GM18520 (cell line): ENCODE results near the gene MVK.
A peak's percentile ranks its signal among the peaks of the same experiment; 100 is the strongest.

ENCODE experiments used
- ATAC-seq: cut with Tn5 transposase; IDR thresholded peaks from one replicate; pipeline ENCODE4 v1.9.1; 2021; ENCODE audit not compliant: unreplicated experiment

Gene MVK

DNA sequence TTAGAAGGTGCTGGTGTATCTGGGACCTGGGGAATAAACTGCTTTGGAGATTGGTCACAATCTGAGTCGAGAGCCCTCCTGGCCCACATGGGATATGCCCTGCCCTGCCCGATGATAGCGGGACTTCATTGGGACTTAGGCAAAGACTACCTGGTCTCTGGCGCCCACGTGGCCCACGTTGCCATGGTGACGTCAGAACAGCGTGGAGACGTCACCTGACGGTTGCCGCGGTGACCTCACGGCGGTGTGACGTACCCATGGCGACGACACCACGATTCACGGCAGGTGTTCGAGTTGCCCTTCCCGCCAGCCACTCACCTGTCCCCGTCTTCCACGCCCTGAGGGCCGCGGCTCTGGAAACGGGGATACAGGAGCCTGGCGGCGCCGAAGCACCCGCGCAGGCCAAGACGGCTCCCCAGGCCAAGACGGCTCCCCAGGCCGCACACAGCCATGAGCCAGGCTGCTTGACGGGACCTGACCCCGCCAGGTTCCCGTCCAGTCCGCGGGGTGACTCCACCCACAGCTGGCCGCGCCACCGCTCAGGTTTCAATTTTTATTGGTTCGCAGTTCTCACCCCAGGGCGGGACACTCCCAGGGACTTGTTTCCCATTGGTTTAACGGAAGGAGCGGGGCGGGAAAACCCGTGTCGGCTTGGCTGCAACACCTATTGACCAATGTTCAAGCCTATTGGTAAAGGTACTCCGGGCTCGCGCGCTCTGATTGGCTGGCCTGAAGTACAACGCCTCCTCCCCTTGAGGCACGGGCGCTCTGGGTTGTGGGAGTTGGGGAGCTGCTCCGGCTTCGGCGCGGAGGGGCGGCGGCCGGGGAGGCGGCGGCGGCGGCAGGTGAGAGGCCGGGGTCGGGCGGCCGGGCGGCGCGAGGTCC is at the start of gene MVK, which contains the start of gene MMAB:
MVK (plus strand) TSS at position 766 of the 885 bp plus-strand sequence. CDS start 1,029 bp downstream, outside the sequence.
MMAB (minus strand) TSS at position 476 of the 885 bp plus-strand sequence; CDS start at position 452, 24 bp downstream.
- ATAC-seq: peak; percentile 93

DNA sequence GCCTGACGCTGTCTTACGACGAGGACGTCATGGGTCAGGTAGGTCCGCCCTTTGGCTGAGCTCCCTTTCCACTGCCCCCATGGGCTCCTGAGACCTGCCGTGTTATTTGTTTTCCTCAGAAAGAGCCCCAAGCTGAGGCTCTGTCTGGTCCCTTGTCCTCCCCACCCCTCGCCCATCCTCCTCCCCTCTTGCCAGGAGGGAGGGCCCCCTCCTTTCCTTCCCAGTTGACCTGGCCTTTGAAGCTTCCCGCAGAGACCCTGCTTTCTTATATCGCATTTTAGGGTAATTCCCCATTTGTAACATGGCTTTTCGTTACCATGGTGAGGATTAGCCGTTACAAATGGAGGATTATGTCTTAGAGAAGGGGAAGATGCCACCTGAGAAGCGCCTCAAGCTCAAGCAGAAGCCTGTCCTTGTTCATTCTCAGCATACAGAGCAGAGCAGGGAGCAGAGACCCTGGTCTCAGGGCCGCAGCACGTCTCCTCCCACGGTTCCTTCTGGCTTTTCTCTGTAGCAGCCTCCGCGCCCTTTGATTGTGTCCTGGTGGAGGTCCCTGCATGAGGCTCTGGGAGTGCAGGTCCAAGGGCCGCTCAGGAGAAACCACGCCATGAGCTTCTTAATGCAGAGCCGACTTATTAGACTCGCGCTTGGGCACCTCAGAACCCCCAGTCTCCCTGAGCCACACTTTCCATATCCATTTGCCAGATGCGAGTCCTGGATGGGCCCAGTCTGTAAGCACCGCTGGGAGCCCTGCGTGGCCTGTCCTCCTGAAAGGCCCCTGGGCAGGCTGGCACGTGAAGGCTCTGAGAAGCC is 48.9 kb upstream of the MVK start:
- ATAC-seq: no peak

DNA sequence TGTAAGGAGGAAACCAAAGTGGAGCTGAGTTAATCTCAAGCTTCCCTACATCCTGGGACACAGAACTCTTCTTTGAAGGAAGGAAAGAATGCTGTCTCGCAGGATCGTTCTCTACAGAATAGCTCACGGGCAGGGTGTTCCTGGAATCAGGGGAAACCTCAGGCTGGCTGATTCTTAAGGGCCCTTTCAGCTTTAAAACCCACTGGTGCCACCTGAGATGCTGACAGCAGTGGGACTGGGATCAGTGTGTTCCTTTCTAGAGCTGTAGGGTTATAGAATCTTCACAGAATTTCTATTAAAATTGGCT is 48.4 kb upstream of the MVK start:
- ATAC-seq: no peak

DNA sequence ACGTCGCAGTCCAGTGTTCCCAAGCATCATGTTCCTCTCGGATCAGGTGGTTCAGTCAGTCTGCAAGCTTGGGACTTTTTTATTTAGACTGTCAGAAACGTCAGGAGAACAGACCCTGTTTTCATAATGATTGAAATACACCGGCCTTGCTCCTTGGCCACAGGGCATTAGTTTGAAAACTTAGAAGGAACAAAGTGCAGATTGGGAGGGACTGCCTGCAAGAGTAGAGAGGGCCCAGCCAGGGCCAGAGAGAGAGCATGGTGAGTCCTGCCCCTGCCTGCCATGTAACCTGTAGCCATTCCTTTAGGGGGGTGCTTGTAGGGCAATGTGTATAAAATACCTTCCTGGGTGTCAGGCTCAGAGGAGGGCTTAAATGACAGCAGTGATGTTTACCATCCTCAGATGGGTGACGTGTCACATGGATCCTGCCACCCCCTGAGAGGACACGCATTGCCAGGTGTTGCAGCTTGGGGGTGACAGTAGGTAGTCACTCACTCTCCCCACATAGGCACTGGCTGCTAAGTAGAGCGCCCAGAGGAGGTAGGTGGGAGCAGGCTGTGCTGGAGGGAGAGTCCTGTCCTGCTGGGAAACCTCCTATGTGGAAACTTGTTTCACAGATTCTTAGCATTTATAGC is 46.0 kb upstream of the MVK start:
- ATAC-seq: no peak

DNA sequence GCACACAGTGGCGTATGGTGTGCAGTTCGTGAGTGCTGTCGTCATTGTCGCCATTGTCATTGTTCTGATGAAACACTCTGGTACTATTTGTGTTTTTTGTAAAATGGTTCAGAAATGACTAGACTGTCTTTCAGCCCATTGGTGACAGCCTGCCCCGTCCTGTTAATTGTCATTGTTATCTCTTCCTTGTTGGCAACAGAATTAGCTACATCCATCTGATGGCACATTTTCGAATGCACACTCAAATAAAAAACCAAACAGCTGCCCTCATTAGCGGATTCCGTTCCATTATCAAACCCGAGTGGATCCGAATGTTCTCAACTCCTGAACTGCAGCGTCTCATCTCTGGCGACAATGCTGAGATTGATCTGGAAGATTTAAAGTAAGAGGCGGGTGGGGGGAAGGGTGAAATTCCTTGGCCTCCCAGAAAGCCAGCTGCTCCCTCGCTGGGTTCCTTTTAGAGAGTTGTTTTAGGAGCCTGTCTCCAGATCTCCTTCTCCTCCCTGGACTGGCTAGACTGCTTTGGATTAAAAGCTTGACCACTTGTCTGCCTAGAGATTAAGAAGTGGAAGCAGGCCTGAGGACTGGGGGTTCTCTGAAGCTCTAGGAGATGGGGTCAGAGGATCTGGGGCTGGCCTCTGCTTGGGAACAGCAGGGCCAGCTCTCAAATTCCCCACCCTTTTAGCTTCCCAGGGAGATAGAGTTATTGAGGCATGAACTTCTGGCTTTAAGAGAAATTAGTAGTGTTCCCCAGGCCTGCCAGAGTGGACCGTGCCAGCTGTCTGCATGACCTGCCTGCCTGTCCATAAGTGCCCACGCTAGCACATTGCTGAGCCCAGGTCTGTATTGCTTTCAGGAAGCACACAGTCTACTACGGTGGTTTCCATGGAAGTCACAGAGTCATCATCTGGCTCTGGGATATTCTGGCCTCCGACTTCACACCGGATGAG is 43.6 kb upstream of the MVK start:
- no peak for ATAC-seq

DNA sequence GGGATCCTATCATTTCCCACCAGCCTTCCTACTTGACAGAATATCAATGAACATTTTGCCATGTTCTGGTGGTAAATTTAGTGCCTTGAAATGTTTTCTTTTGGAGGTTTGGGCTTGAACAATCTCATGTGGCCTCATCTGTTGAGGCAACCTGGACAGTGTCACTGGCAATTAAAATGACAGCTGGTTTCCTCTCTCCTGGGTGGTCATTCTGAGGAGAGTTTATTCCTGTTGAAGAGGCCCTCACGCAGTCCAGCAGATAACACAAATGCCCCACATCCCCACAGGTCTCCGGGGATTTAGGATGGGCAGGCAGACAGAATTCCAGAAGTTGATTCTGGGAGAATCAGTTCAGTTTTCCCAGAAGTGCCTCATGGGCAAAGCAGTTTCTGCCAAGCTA is 42.2 kb upstream of the MVK start:
- ATAC-seq: no peak

DNA sequence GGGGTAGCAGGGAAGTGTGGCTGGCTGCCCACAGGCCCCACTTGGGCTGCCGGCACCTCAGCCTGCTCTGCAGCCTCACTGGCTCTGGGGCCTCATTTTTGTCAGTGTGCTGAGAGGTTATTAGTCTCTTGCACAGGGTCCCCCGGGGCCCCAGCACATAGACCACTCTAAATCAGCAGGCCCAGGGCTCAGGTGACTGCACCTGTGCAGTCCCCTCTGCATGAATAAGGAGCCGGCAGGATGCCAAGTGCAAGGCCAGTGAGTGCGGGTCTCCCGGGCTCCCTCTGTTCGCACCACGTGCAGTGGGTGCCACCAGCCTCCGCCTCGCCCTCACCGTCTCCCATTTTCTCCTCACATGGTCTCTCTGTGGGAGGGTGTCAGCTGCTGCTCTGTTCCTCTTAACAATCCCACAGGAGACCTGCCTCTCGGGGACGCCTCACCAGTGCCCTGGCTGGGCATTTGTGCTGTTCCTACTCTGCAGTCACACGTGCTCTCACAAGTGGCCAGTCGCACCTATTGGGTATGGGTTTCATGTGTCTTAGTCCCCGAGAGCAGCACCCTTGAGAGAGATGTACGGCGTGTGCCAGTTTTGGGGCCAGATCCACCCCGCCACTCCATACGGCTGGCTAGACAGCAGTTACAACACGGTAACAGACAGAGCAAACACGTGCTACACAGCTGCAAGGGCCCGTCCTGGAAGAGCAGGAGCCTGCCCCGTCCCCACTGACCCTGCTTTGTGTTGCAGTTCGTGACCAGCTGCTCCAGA is 40.7 kb upstream of the MVK start:
- ATAC-seq: no peak

DNA sequence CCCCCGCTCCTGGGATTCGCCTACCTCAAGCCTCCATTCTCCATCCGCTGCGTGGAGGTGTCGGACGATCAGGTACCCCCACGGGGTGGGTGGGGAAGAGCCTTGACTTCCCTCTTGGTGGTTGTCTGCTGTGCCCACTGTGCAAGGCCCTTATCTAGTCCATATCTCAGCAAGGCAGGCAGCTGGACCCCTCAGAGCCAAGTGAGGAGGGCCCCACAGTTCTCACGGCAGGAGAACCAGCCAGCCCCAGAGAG is 40.2 kb upstream of the MVK start:
- no peak for ATAC-seq

DNA sequence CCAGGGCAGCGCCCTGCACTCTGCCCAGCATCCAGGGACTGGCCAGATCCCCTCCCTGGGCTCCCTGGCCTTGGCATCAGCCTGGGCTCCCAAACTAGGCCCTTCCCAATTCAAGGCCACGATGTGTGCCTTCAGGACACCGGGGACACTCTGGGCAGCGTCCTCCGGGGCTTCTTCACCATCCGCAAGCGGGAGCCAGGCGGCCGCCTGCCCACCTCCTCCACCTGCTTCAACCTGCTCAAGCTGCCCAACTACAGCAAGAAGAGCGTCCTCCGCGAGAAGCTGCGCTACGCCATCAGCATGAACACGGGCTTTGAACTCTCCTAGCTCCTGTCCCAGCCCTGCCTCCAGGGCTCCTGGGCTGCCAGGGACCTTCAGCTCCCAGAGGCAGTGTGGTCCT is 39.1 kb upstream of the MVK start:
- ATAC-seq: no peak

DNA sequence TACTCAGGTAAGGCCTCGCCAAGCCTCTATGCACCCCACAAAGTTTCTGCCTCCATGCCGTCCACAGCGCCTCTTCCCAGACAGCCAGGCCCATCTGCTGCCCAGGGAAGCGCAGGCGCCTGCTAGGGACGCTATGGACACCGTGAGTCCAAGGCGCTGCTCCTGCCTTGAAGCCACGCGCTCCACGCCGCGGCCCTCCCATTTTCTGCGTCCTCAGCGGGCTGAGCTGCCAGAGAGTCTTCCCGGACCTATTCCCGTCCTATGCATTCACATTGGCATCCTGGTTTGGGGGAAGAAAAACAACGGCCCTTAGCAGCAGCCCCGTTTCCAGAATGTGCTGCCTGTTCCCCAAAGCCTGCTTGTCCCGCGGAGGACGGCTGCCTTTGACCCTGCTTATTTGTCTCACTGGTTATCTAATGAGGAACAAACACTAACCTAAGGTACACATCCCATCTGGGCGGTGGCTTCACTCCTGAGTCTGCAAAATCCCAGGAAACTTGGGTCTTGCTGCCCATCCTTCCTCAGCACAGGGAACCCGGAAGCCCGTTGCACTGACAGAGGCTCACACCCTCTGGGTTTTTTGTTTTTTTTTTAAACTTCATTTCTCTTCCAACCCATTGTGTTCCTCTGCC is 38.2 kb upstream of the MVK start:
- ATAC-seq: no peak

DNA sequence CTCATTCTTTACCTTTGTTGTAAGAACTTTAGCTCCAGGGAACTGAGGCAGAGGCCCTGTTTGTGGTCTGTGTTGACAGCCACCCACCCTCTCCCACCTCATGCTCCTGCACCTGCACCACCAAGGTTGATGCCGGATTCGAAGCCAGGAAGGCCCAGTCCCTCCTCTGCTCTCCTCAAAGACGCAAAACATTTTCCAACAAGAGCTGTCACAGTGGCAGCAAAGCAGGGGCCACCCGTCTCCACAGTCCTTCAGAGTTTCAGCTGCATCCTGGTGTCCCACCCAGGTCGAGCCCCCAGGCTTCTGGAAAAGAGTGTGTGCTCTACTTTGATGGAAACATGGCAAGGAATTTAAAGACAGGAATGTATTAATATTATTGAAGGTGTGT is 37.7 kb upstream of the MVK start:
- ATAC-seq: no peak

DNA sequence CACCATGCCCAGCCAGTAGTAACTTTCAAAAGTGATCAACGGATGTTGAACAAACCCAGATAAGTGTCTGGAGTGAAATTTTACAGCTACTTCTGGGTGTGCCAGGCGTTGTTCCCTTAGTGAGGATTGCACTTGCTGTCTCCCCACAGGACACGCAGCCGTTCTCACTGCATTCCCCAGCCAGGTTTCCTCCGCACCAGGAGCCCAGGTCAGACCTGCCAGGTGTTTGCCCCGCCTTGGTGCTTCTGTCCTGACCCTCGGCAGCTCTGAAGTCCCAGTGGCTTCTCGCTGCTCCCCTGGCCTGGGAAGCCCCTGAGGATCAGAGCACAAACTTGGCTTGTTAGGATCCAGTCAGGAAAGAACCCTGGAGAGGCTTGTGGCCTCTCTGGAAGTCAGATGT is 36.5 kb upstream of the MVK start:
- ATAC-seq: no peak

DNA sequence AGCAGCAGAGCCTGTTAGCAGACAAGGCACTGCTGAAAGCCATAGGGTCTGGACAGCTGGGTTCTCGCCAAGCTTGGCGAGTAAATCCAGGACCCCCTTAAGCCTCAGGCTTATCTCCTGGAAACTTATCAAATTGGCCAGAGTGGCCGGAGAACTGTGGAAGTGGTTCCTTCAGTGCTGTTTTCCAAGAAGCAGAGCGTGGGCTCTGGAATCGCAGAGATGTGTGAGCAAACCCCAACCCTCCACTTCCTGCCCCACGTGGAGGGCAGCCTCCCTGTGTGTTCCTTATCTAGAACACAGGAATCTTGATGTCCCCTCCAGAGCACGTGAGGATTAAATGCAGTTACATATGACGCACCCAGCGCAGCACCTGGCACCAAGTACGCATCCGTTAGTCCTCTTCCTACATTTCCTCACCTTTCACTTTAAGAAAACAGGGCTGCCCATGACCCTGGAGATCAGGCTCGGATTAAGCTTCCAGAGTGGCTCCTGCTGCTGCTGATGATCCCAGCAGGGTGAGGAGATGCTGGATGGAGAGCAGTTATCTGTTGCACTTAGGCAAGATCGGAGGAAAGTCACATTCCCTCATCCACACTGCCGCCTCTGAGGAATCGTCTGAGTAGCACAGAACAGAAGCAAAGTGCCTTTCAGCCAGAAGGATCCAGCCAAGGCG is 35.3 kb upstream of the MVK start:
- ATAC-seq: no peak

DNA sequence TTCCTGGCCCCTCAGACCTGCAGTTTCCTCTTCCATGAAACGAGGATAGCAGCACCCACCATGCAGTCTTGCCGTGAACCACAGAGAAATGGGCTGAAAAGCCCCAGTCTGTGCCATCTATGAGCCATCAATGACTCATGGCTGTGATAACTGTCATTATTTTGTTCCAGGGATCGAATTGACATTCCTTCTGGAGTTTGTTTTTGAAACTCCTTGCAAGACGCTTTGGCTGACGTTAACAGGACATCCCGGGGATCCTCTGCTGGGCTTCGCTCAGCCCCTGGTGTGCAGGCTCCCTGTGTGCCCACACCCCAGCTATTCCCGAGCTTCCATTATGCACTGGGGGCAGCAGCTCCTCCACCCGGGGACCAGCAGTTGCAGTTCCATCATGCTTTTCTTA is 34.1 kb upstream of the MVK start:
- no peak for ATAC-seq

DNA sequence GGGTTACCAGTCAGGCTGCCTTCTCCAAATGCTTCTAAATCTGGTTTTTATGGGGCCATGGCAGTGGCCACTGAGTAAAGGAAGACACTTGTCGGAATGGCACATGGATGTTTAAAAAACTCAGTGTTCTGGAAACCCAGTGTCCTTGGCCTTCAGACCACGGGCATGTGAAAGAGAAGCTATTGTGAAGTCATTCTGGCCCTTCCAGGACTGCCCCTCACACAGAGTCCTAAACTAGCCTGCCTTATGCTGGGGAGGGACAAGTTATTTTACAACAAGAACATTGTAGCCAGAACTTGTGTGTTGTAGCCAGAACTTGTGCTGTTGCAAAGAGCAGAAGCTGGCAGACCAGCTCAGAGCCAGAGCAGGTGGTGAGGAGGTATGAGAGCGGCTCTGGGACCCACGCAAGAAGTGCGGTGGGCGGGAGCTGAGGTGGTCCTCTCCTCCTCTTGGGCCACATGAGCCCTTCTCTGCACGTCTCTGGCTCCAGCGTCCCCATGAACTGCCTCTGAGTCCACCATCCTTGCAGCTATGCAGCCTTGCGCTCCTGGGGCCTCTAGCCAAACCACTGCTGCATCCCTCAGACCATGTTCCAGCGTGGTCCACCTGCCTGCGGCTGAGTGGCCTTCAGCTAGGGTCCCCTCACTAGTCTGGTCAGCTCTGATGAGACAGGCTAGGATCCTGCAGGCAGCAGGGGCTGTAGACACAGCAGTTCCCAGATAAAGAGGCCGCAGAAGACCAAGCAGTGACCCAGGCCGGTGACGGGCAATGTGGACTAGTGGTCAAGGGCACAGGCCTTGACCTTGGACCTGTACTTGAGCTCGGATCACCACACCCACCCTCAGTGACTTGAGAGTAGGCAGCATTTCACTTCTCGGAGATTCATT is 32.8 kb upstream of the MVK start:
- ATAC-seq: no peak

DNA sequence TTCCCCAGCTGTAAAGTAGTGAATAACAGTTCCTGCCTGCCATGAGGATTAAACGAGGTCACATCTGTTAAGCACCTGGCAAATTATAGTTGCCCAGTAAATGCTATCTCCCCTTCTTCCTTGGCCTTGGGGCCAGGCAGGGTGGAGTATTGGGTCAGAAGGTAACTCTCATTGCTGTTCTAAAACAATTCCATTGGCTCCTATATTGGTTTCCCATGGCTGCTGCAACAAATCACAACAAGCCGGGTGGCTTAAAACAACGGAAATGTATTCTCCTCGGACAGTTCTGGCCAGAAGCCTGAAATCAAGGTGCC is 32.2 kb upstream of the MVK start:
- ATAC-seq: no peak

DNA sequence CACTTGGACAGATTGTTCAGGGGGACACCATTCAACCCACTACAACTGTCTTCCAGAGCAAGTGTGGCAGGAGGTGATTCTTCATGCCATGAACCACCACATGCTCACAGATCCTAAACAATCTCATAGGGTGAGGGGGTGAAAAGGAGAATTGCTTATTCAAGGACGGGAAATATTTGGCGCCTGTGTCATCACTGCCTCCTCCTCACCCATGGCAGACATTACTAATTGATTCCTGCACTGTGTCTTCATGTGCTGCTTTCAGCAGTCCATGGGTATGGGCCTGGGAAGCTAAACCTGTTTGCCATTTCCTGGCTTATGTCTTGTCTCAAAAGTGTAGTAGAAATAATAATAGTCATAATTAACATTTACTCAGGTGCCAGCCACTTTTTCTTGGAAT is 31.6 kb upstream of the MVK start:
- no peak for ATAC-seq

DNA sequence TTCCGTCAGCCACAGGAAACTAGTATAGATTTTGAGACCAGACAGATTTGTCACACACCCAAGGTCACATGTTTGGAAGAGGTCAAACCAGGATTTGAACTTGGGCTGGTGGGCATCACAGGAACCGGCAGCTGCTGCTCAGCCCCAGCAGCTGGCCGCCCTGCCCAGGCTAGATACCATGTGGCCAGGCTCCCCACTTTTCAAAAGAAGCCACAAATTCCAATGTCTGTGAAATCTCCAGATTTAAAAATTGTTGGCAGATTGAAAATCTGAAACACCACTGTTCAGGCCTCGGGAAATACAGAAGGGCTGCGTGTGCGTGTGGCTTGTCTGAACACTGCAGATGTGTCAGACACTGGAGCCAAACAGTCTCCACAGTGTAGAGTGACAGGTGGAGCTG is 30.7 kb upstream of the MVK start:
- ATAC-seq: no peak
